Choroid plexus epithelial cell (primary cell): ENCODE results near the gene NR0B1.

Experiments used
- DNase-seq: peaks from one replicate; pipeline ENCODE4 v3.0.0-alpha.2; 2010; ENCODE audit warnings: low read depth
- H3K4me3 ChIP-seq: 2 replicates; pipeline ENCODE4 v1.5.1; 2011; ENCODE audit warnings: low read depth, mild to moderate bottlenecking, control low read depth, low read length, moderate library complexity
- TF ChIP-seq, protein P1 (sequence below): conservative IDR thresholded peaks from 2 replicates; pipeline ENCODE4 v1.5.1; 2011; ENCODE audit warnings: low read depth, mild to moderate bottlenecking, control low read depth, inconsistent platforms, low read length, moderate library complexity

Gene NR0B1

DNA sequence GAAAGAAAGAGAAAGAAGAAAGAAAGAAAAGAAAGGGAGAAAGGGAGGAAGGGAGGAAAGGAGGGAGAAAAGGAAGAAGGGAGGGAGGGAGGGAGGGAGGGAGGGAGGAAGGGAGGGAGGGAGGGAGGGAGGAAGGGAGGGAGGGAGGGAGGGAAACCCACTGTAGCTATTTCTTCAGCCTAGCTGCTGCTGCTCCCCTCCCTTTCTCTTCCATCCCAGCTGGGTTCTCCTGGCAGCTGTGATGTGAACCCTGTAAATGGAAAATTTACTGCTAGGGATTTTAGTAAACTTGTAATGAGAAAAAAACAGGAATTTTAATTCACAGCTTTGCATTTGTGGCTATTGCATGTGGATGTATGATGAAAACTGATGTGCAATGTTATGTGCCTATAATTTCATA is 8.0 kb downstream of the NR0B1 start:
- H3K4me3 ChIP-seq = no peak overlapping the region
- no peak for DNase-seq
- TF ChIP-seq, protein P1, sequence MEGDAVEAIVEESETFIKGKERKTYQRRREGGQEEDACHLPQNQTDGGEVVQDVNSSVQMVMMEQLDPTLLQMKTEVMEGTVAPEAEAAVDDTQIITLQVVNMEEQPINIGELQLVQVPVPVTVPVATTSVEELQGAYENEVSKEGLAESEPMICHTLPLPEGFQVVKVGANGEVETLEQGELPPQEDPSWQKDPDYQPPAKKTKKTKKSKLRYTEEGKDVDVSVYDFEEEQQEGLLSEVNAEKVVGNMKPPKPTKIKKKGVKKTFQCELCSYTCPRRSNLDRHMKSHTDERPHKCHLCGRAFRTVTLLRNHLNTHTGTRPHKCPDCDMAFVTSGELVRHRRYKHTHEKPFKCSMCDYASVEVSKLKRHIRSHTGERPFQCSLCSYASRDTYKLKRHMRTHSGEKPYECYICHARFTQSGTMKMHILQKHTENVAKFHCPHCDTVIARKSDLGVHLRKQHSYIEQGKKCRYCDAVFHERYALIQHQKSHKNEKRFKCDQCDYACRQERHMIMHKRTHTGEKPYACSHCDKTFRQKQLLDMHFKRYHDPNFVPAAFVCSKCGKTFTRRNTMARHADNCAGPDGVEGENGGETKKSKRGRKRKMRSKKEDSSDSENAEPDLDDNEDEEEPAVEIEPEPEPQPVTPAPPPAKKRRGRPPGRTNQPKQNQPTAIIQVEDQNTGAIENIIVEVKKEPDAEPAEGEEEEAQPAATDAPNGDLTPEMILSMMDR = no peak

DNA sequence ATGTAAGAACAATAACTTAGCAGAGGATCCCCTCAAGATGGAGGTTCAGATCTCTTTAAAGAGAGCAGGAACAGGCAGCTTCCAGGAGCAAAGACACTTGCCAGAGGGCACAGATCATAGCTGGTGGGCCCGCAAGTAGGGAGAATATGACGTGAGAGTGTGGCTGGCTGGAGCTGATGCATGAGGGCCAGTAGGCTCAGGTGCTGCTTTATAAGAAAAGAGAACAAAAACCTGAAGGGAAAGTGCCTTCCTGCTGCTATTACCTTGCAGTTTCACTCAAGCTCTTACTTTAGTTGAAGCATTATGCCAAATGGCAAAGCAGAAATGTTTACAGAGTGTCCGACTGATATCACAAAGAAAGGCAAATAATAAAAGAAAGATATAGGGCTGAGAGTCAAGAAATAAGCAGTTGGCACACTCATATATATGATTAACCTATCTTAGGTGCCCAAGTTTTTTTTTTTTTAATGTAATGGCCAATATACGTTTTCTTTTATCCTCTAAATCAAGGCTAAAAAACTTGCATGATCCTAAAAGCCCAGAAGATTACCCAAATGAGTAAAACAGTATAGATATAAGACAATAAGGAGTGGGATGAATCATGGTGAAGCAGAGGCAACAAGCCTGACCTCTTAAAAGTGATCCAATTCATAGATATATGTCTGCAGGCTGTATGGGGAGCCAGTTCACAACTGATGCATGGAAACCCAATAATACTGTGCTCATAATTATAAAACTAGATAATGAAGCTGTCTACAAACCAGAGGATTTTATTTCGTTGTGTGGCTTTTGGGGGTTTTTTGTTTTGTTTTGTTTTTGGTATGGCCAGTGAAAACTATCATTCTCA is 12.6 kb downstream of the NR0B1 start:
- TF ChIP-seq, protein P1 = no peak
- H3K4me3 ChIP-seq = no peak overlapping the region
- DNase-seq = no peak

DNA sequence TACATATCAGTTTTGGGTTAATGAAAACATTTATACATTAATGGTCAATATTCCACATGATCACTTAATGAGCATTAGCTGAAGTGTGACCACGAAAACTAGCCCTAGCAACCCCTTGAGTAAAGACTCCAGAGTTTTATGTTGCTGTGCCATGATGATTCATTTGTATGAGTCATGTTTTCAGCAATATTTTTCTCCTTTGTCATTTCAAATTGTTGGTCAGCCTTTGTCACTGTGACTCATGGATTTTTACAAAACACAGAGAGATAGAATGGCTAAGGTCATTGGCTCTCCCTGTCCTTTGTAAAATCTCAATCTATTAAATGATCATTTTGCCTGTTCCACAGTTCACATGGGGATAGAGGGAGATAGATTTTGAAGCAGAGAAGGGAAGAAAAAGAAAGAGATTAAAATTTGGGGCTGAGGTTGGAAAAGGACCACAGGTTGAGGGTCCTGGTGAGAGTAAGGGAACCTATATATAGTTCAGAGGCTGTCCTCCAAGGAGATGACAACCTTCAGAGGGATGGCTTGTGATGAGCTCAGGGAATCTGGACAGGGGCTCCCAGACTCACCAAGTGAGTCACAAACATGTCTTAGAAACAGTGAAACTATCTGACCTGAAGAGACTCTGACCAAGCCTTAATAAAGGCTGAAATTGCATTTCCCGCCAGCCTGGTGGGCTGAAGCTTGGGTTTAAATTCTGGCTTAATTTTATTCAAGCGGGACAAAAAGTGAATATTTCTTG is 25.6 kb downstream of the NR0B1 start:
- H3K4me3 ChIP-seq = no peak overlapping the region
- DNase-seq = peak; percentile 83
- TF ChIP-seq, protein P1 = no peak

DNA sequence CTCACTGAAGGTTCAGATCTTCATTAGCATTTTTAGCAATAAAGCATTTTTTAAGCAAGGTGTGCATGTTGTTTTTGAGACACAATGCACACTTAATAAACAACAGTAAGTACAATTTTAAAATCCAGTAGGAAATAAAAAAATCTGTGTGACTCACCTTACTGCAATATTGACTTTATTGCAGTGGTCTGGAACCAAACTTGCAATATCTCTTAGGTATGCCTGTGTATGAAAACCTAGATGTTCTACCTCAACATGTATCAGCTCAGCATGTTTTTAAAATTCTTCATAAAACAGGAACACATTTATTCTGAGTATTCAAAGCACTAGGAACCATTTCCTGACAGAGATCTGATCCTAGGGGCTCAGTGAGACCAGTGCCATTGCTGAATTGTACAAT is 26.7 kb downstream of the NR0B1 start:
- H3K4me3 ChIP-seq = no peak overlapping the region
- TF ChIP-seq, protein P1 = no peak
- no peak for DNase-seq

GRCh38 chrX:30280428-30280827 is 28.8 kb downstream of the NR0B1 start:
- TF ChIP-seq, protein P1 = no peak
- H3K4me3 ChIP-seq = no peak overlapping the region
- DNase-seq = no peak

DNA sequence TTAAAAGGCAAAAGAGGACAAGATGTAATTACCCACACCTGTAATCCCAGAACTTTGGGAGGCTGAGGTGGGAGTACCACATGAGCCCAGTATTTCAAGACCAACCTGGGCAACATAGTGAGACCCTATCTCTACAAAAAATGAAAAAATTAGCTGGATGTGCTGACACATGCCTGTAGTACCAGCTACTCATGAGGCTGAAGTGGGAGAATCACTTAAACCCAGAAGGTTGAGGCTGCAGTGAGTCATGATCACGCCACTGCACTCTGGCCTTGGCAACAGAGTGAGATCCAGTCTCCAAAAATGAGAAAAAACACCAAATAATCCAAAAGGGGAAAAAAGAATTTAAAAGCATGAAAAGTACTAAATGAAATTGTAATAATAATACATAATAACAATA is 30.8 kb downstream of the NR0B1 start:
- DNase-seq = peak; percentile 52
- TF ChIP-seq, protein P1 = no peak
- no peak overlapping the region for H3K4me3 ChIP-seq
